ENCODE measurements around the gene CDK12.

DNA sequence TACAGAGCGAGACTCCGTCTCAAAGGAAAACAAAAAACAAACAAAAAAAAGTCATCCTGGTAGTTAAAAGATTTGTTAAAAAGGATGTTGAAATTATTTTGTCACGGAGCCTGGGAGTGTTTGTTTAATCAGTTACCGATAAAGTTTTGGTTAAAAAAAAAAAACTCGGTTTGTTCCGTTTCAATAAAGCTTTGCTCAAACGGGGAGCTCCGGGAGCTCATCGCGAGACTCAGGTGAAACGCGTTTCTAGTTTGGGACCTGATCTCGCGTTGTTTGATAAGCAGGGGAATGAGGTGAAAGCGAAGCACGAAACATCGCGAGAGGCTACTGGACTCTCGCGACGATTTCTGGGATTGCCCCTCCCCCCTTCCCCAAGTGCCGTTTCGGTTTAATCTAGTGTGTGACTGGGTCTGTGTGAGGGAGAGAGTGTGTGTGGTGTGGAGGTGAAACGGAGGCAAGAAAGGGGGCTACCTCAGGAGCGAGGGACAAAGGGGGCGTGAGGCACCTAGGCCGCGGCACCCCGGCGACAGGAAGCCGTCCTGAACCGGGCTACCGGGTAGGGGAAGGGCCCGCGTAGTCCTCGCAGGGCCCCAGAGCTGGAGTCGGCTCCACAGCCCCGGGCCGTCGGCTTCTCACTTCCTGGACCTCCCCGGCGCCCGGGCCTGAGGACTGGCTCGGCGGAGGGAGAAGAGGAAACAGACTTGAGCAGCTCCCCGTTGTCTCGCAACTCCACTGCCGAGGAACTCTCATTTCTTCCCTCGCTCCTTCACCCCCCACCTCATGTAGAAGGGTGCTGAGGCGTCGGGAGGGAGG lies at the start of gene CDK12:
- TF ChIP-seq POLR2A (IDR thresholded peaks at IDR 0.05) = peak; percentile 79 to 94
- TF ChIP-seq, protein P1, sequence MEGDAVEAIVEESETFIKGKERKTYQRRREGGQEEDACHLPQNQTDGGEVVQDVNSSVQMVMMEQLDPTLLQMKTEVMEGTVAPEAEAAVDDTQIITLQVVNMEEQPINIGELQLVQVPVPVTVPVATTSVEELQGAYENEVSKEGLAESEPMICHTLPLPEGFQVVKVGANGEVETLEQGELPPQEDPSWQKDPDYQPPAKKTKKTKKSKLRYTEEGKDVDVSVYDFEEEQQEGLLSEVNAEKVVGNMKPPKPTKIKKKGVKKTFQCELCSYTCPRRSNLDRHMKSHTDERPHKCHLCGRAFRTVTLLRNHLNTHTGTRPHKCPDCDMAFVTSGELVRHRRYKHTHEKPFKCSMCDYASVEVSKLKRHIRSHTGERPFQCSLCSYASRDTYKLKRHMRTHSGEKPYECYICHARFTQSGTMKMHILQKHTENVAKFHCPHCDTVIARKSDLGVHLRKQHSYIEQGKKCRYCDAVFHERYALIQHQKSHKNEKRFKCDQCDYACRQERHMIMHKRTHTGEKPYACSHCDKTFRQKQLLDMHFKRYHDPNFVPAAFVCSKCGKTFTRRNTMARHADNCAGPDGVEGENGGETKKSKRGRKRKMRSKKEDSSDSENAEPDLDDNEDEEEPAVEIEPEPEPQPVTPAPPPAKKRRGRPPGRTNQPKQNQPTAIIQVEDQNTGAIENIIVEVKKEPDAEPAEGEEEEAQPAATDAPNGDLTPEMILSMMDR (IDR thresholded peaks at IDR 0.05) = peak in 2 of 5 experiments; percentile 21 to 74
